Neural crest cell (in vitro differentiated cells): Measurements from ENCODE around the gene DUSP7. TPM values are rescaled to one million over a fixed set of nuclear protein-coding genes. Genes with fewer than 3 reads are reported as not detected.

Experiments used
- DNase-seq: peaks from one replicate; pipeline ENCODE4 v3.0.0; 2021; ENCODE audit warnings: low read depth, mixed read lengths, low spot score
- H3K27ac Mint-ChIP-seq: one replicate; pipeline ENCODE4 v1.8.0; 2021; ENCODE audit warnings: mild to moderate bottlenecking, mixed read lengths; ENCODE audit not compliant: unreplicated experiment
- H3K27me3 Mint-ChIP-seq: 2 replicates; pipeline ENCODE4 v1.8.0; 2021; ENCODE audit warnings: low read depth, mild to moderate bottlenecking, mixed read lengths
- H3K36me3 Mint-ChIP-seq: 2 replicates; pipeline ENCODE4 v1.8.0; 2021; ENCODE audit warnings: low read depth, mild to moderate bottlenecking, mixed read lengths
- H3K4me1 Mint-ChIP-seq: 2 replicates; pipeline ENCODE4 v1.8.0; 2021; ENCODE audit warnings: mixed read lengths
- H3K4me3 Mint-ChIP-seq: one replicate; pipeline ENCODE4 v1.8.0; 2021; ENCODE audit warnings: mild to moderate bottlenecking, mixed read lengths
- H3K9me3 Mint-ChIP-seq: 2 replicates; pipeline ENCODE4 v1.8.0; 2021; ENCODE audit warnings: mixed read lengths
- total RNA-seq: library from RNA; stranded (reverse); gene quantifications from 2 replicates; pipeline ENCODE4 v1.2.1, GENCODE V29; 2021
- TF ChIP-seq, protein P1 (sequence below): fragments of 200-600 bp; sonication (generic); conservative IDR thresholded peaks from 2 replicates; pipeline ENCODE4 v1.5.0; 2021; ENCODE audit warnings: antibody characterized with exemption, mild to moderate bottlenecking

Gene DUSP7
- total RNA-seq, 1 donor from 2014 or later: 24.2 TPM

DNA sequence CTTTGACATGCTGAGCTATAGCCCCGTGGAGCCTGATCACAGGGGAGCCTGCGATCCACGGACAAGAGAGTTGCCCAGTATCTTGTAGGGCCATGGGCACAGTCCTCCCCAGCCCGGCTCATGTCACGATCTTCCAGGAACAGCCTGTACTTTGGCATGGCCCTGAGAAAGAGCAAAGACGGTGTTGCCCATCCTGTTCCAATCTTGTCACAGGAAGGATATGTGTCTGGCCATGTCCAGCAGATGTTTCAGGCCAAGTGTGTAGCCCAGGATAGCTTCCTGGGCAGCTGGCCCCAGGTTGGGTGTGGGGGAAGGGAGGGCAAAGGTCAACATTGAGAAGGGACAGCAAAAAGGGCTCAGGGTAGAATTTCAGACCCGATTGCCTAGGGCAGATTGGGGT lies 43.7 kb downstream of the DUSP7 start:
- Mint-ChIP-seq H3K36me3 (no peaks in the 10 kb centered on the region), H3K9me3 (no peaks in the 10 kb centered on the region), H3K4me3 (no peak overlapping the region), H3K27me3 (no peaks in the 10 kb centered on the region), H3K4me1 (peaks cover 4% of the 10 kb centered on the region), H3K27ac (peak overlapping the region; percentile 50)
- TF ChIP-seq, protein P1, sequence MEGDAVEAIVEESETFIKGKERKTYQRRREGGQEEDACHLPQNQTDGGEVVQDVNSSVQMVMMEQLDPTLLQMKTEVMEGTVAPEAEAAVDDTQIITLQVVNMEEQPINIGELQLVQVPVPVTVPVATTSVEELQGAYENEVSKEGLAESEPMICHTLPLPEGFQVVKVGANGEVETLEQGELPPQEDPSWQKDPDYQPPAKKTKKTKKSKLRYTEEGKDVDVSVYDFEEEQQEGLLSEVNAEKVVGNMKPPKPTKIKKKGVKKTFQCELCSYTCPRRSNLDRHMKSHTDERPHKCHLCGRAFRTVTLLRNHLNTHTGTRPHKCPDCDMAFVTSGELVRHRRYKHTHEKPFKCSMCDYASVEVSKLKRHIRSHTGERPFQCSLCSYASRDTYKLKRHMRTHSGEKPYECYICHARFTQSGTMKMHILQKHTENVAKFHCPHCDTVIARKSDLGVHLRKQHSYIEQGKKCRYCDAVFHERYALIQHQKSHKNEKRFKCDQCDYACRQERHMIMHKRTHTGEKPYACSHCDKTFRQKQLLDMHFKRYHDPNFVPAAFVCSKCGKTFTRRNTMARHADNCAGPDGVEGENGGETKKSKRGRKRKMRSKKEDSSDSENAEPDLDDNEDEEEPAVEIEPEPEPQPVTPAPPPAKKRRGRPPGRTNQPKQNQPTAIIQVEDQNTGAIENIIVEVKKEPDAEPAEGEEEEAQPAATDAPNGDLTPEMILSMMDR: no peak
- no peak for DNase-seq

DNA sequence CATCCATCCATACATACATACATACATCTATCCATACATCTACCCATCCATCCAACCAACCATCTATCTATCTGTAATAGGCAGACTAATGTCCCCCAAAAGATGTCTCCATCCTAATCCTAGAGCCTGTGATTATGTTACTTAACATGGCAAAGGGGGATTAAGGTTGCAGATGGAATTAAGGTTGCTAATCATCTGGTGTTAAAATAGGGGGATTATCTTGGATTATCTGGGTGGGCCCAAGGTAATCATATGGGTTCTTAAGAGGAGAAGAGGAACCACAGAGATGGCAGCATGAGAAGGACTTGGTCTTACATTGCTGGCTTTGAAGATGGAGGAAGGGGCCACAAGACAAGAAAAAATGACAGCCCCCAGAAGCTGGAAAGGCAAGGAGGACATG lies 45.9 kb downstream of the DUSP7 start:
- Mint-ChIP-seq H3K27me3 (no peaks in the 10 kb centered on the region), H3K9me3 (no peaks in the 10 kb centered on the region), H3K4me3 (no peak overlapping the region), H3K4me1 (peaks cover 9% of the 10 kb centered on the region), H3K27ac (no peak overlapping the region), H3K36me3 (no peaks in the 10 kb centered on the region)
- TF ChIP-seq, protein P1: no peak
- no peak for DNase-seq

DNA sequence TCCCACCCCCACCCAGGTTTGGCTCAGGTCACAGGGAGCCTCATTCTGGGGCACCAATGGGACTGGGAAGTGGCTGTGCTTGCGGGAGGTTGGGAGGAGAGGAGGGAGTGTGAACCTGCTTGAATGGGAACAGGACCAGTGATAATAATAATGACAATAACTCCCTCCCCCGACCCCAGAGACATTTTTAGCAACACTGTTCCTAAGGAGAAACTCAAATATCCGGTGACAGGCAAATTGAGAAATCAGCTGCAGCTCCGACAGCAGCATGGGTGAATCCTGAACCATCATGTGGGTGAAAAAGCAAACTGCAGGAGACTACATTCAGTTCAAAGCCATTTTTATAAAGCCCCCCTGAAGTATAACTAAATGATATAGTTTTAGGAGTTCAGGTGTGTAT lies 49.1 kb downstream of the DUSP7 start:
- no peak overlapping the region for H3K27ac Mint-ChIP-seq
- H3K4me1 Mint-ChIP-seq: peaks cover 40% of the 10 kb centered on the region
- H3K4me3 Mint-ChIP-seq: no peak overlapping the region
- H3K9me3 Mint-ChIP-seq: no peaks in the 10 kb centered on the region
- TF ChIP-seq, protein P1: no peak
- DNase-seq: no peak
- H3K27me3 Mint-ChIP-seq: no peaks in the 10 kb centered on the region
- no peaks in the 10 kb centered on the region for H3K36me3 Mint-ChIP-seq

DNA sequence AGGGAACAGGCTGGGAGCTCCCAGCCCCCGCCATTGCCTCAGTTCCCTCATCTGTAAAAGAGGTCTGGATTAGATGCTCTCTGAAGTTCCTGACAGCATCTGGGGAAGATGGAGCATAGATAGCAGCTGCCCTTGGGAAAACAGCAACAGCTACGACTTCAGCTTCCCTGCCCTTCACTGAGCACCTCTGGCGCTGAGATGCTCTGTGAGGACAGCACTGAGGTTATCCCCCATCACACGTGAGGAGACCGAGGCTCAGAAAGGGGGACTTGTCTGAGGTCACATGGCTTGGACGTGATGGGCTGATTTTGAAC lies 49.6 kb downstream of the DUSP7 start:
- no peaks in the 10 kb centered on the region for H3K27me3 Mint-ChIP-seq
- H3K36me3 Mint-ChIP-seq: no peaks in the 10 kb centered on the region
- TF ChIP-seq, protein P1: no peak
- H3K4me3 Mint-ChIP-seq: no peak overlapping the region
- peaks cover 45% of the 10 kb centered on the region for H3K4me1 Mint-ChIP-seq
- DNase-seq: no peak
- H3K9me3 Mint-ChIP-seq: no peaks in the 10 kb centered on the region
- no peak overlapping the region for H3K27ac Mint-ChIP-seq

DNA sequence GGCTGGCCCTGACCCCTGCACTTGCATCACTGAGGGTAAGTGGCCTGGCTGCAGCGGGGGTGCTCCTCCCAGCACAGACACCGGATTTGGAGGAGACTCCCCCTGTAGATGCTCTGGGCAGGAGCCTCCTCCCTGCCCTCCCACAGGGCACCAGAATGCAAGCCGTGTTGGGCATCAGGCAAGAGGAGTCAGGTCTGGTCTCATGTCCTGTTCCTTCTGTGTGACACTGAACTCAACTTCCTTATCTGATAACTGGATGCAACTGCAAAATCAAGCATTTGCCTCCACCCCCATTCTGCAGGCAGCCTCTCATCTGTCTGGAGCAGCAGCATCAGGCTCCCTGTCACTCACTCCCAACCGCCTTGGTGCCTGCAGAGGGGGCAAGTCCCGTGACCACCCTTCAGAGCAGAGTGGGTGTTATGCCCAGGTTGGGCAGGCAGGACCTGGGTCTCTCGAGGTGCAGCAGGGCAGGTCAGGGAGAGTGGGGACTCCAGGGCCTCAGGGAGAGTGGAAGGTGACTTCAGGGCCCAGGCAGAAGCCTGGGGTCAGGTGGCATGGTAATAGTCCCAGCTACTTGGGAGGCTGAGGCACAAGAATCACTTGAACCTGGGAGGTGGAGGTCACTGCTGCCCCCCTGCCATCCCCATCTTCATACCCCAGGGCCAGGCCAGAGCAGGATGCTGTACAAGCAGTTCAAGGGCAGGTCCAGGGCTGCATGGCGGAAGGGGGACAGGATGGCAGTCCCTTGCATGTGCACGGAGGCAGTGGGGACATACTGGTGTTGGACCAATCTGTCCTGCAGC lies 50.2 kb downstream of the DUSP7 start:
- H3K36me3 Mint-ChIP-seq: no peaks in the 10 kb centered on the region
- no peak for DNase-seq
- TF ChIP-seq, protein P1: no peak
- no peaks in the 10 kb centered on the region for H3K9me3 Mint-ChIP-seq
- H3K27me3 Mint-ChIP-seq: no peaks in the 10 kb centered on the region
- peaks cover 46% of the 10 kb centered on the region for H3K4me1 Mint-ChIP-seq
- peak overlapping the region; percentile 19 for H3K4me3 Mint-ChIP-seq
- H3K27ac Mint-ChIP-seq: no peak overlapping the region
